Loucy (cell line): ENCODE results near the gene CMC2.

ENCODE experiments used
- CTCF ChIP-seq: fragments of 200-600 bp; sonication (generic); conservative IDR thresholded peaks from 2 replicates; pipeline ENCODE4 v1.5.1; 2014; ENCODE audit warnings: mild to moderate bottlenecking, antibody characterized with exemption, low read length
- EZH2phosphoT487 ChIP-seq: fragments of 200-600 bp; IDR thresholded peaks from 2 replicates; pipeline ENCODE4 v1.6.1; 2018; ENCODE audit warnings: antibody characterized with exemption, mild to moderate bottlenecking, moderate library complexity, borderline replicate concordance

GRCh38 chr16:80992676-80993293 is 13.9 kb downstream of the CMC2 start:
- no peak for TF ChIP-seq CTCF
- TF ChIP-seq EZH2phosphoT487: no peak
